Measurements from ENCODE around the gene MZF1.

GRCh38 chr19:58513694-58514563 lies 59.2 kb downstream of the MZF1 start:
- TF ChIP-seq EZH2 (IDR thresholded peaks at IDR 0.05; ENCODE audit: insufficient read depth, poor library complexity, severe bottlenecking) (no peak), EZH2phosphoT487 (IDR thresholded peaks at IDR 0.05; ENCODE audit: insufficient read depth, low read depth) (no peak)

Data from GM23248 (cell line).